B cell (primary cell): ENCODE measurements around the gene RAB3C. TPM values are rescaled to one million over a fixed set of nuclear protein-coding genes. Genes with fewer than 3 reads are reported as not detected.

Source experiments
- ATAC-seq: fragments of 200-7000 bp; cut with Tn5 transposase; one replicate; pipeline ENCODE4 v1.10.0; 2021; ENCODE audit warnings: low read depth, mild to moderate bottlenecking, moderate number of reproducible peaks, moderate library complexity
- CTCF ChIA-PET: fragments of 350-600 bp; sonication (Branson Sonifier 250); formaldehyde crosslinking; loops from one replicate; lab custom pipeline; 2021; ENCODE audit warnings: antibody characterized with exemption, inconsistent platforms; lab: Charles Lee
- POLR2A ChIA-PET: fragments of 350-600 bp; sonication (Branson Sonifier 250); formaldehyde crosslinking; loops from one replicate; lab custom pipeline; 2021; ENCODE audit warnings: antibody characterized with exemption; lab: Charles Lee
- DNase-seq: peaks from one replicate; pipeline ENCODE4 v3.0.0; 2013
- H2AFZ ChIP-seq: 2 replicates; pipeline ENCODE4 v1.6.1; 2012; ENCODE audit warnings: mild to moderate bottlenecking, low read depth, low read length; ENCODE audit not compliant: insufficient read depth, poor library complexity, severe bottlenecking
- H3K27ac ChIP-seq, 2 donors: 1 replicate in 1 of 2; 2 replicates in 1 of 2; pipeline ENCODE4 v1.5.1; 2012 to 2013; ENCODE audit warnings: low read length in 2 of 2, mild to moderate bottlenecking in 2 of 2, moderate library complexity in 1 of 2
- H3K27me3 ChIP-seq, 4 experiments: fragments of 200-600 bp in 1 of 4; sonication (generic) in 1 of 4; replicated peaks in 1 of 4; 1 replicate in 2 of 4; 2 replicates in 2 of 4; pipeline versions ENCODE4 v1.6.1 to v1.7.0; 2013 to 2016; ENCODE audit warnings: low read length in 3 of 4, mild to moderate bottlenecking in 2 of 4, mixed read lengths in 1 of 4, moderate library complexity in 1 of 4; ENCODE audit not compliant: insufficient read depth in 4 of 4, control insufficient read depth in 3 of 4; ENCODE audit errors: control extremely low read depth in 1 of 4
- H3K36me3 ChIP-seq, 2 experiments: replicated peaks in 1 of 2; 1 replicate in 1 of 2; 2 replicates in 1 of 2; pipeline versions ENCODE4 v1.6.1 to v1.7.1; 2013; ENCODE audit warnings: low read length in 1 of 2; ENCODE audit not compliant: insufficient read depth in 2 of 2, control insufficient read depth in 1 of 2; ENCODE audit errors: control extremely low read depth in 1 of 2, extremely low read depth in 1 of 2
- H3K4me1 ChIP-seq, 2 donors: fragments of 200-600 bp in 1 of 2; sonication (generic) in 1 of 2; 1 replicate in 1 of 2; 2 replicates in 1 of 2; pipeline versions ENCODE4 v1.5.1 to v1.6.1; 2013 to 2017; ENCODE audit warnings: low read length in 2 of 2; ENCODE audit not compliant: control insufficient read depth in 2 of 2, insufficient read depth in 2 of 2
- H3K4me2 ChIP-seq: replicated peaks from 2 replicates; pipeline ENCODE3; 2012; ENCODE audit warnings: mild to moderate bottlenecking, low read depth, low read length; ENCODE audit not compliant: poor library complexity, severe bottlenecking
- H3K4me3 ChIP-seq, 5 experiments: fragments of 200-600 bp in 1 of 5; sonication (generic) in 1 of 5; 1 replicate in 3 of 5; 2 replicates in 2 of 5; pipeline versions ENCODE4 v1.5.1 to v1.7.0; 2011 to 2016; ENCODE audit warnings: low read length in 4 of 5, mild to moderate bottlenecking in 4 of 5, low read depth in 2 of 5, control low read depth in 1 of 5, moderate library complexity in 1 of 5; ENCODE audit not compliant: insufficient read depth in 1 of 5; ENCODE audit errors: control extremely low read depth in 1 of 5, extremely low read depth in 1 of 5
- H3K79me2 ChIP-seq: fragments of 200-600 bp; sonication (generic); one replicate; pipeline ENCODE4 v1.6.0; 2016; ENCODE audit warnings: low read length; ENCODE audit not compliant: control insufficient read depth, insufficient read depth
- H3K9ac ChIP-seq: fragments of 200-600 bp; sonication (generic); 2 replicates; pipeline ENCODE4 v1.6.1; 2017; ENCODE audit warnings: mild to moderate bottlenecking, low read length, moderate library complexity
- H3K9me3 ChIP-seq, 3 donors: one replicate each; pipeline versions ENCODE4 v1.6.1 to v1.7.1; 2013; ENCODE audit warnings: low read length in 2 of 3; ENCODE audit not compliant: control insufficient read depth in 2 of 3, insufficient read depth in 1 of 3; ENCODE audit errors: control extremely low read depth in 1 of 3
- H4K20me1 ChIP-seq: 2 replicates; pipeline ENCODE4 v1.6.0; 2012; ENCODE audit warnings: mild to moderate bottlenecking, low read length; ENCODE audit not compliant: insufficient read depth, control insufficient read depth, poor library complexity, severe bottlenecking
- H3K27ac Mint-ChIP-seq: one replicate; pipeline ENCODE4 v1.8.0; 2021; ENCODE audit warnings: mixed read lengths
- H3K27me3 Mint-ChIP-seq: one replicate; pipeline ENCODE4 v1.8.0; 2021; ENCODE audit warnings: mixed read lengths
- H3K4me1 Mint-ChIP-seq: one replicate; pipeline ENCODE4 v1.8.0; 2021; ENCODE audit warnings: mixed read lengths
- H3K4me3 Mint-ChIP-seq: one replicate; pipeline ENCODE4 v1.8.0; 2021; ENCODE audit warnings: mixed read lengths
- H3K9me3 Mint-ChIP-seq: one replicate; pipeline ENCODE4 v1.8.0; 2022; ENCODE audit warnings: mixed read lengths; ENCODE audit not compliant: insufficient read depth
- CTCF ChIP-seq: fragments of 200-600 bp; IDR thresholded peaks from one replicate; pipeline ENCODE4 v1.8.0; 2022; ENCODE audit warnings: antibody characterized with exemption, mild to moderate bottlenecking
- EZH2 ChIP-seq: IDR thresholded peaks from 2 replicates; pipeline ENCODE4 v1.6.1; 2012; ENCODE audit warnings: borderline replicate concordance, low read depth, mild to moderate bottlenecking, moderate library complexity, low read length; ENCODE audit not compliant: insufficient read depth, poor library complexity, severe bottlenecking
- WGBS: methylation state at CpG from one replicate; pipeline ENCODE4 v1.1.5; 2013; ENCODE audit warnings: missing lambda C conversion rate; ENCODE audit not compliant: insufficient coverage; 5-methylcytosine and 5-hydroxymethylcytosine counted together
- intact Hi-C: fragments of 100-400 bp; cut with micrococcal nuclease; formaldehyde crosslinking; loops from one replicate; pipeline ENCODE4 v1.10.0; 2022
- polyA plus RNA-seq: library from polyadenylated mRNA; depleted of rRNA; stranded (reverse); fragments of >200 nt; gene quantifications from 2 replicates; pipeline ENCODE4 v1.2.3, GENCODE V29; 2012
- total RNA-seq, 2 donors: library from RNA; stranded (reverse); fragments of 120-200 nt in 1 of 2; gene quantifications; 1 replicate in 1 of 2; 2 replicates in 1 of 2; pipeline versions ENCODE4 v1.2.3 to v1.2.4, GENCODE V29; 2013 to 2022

The RAB3C gene
- total and polyA plus RNA-seq, 2 donors (not counting 1 experiment from before 2014, with no cell fraction given) = 0.20 to 0.58 TPM

- H3K4me3 Mint-ChIP-seq = no peak overlapping the region
- TF ChIP-seq CTCF (no peak), EZH2 (no peak)
- POLR2A ChIA-PET = no interaction called here
- Histone ChIP-seq H4K20me1 (no peaks in the 10 kb centered on the region), H3K79me2 (no peaks in the 10 kb centered on the region), H3K9ac (no peak overlapping the region), H3K27me3 (peaks cover 0 to 7% (median 3%) of the 10 kb centered on the region in 4 experiments), H3K4me3 (no peak overlapping the region), H3K4me2 (no peak overlapping the region), H3K9me3 (no peaks in the 10 kb centered on the region), H3K4me1 (peaks cover 0 to 3% of the 10 kb centered on the region in 2 donors), H3K36me3 (no peaks in the 10 kb centered on the region), H3K27ac (no peak overlapping the region), H2AFZ (no peak overlapping the region)
- intact Hi-C loops = no loop called here
- H3K4me1 Mint-ChIP-seq = peaks cover 7% of the 10 kb centered on the region
- CTCF ChIA-PET = interaction anchor here (0.9 to 8.1 kb wide), 12 partner anchors 7 to 491 kb away, joined by 3 to 116 read pairs (median 6); no protein-coding TSS in a partner anchor
- DNase-seq = no peak
- H3K9me3 Mint-ChIP-seq = no peaks in the 10 kb centered on the region
- H3K27ac Mint-ChIP-seq = no peak overlapping the region
- WGBS = 92% methylated on average over 12 of the region's 12 CpGs
- H3K27me3 Mint-ChIP-seq = peaks cover 15% of the 10 kb centered on the region
- no peak for ATAC-seq
Observed at GRCh38 chr5:58890265-58890664, 307.4 kb downstream of the RAB3C start.

- Histone ChIP-seq H3K4me2 (no peak overlapping the region), H3K36me3 (no peaks in the 10 kb centered on the region), H3K27ac (no peak overlapping the region), H3K79me2 (no peaks in the 10 kb centered on the region), H3K4me3 (no peak overlapping the region), H4K20me1 (no peaks in the 10 kb centered on the region), H3K9ac (no peak overlapping the region), H3K9me3 (no peaks in the 10 kb centered on the region), H3K27me3 (peaks cover 0 to 5% (median 1%) of the 10 kb centered on the region in 4 experiments), H2AFZ (no peak overlapping the region), H3K4me1 (peaks cover 0 to 3% of the 10 kb centered on the region in 2 donors)
- no peak for TF ChIP-seq EZH2
- TF ChIP-seq CTCF = no peak
- ATAC-seq = no peak
- H3K9me3 Mint-ChIP-seq = no peaks in the 10 kb centered on the region
- intact Hi-C loops = loop anchor here (1.0 kb wide), 2 partner anchors 284 to 910 kb away; no protein-coding TSS in a partner anchor
- peaks cover 12% of the 10 kb centered on the region for H3K27me3 Mint-ChIP-seq
- no peak for DNase-seq
- no peak overlapping the region for H3K4me3 Mint-ChIP-seq
- ChIA-PET CTCF (interaction anchor here (0.8 to 8.1 kb wide), 17 partner anchors 8 to 914 kb away, joined by 3 to 116 read pairs (median 5); no protein-coding TSS in a partner anchor), POLR2A (no interaction called here)
- H3K27ac Mint-ChIP-seq = no peak overlapping the region
- H3K4me1 Mint-ChIP-seq = peaks cover 7% of the 10 kb centered on the region
- WGBS = 96% methylated on average over 5 of the region's 6 CpGs
Observed at GRCh38 chr5:58890701-58891085, 307.8 kb downstream of the RAB3C start.
